NCI-H748 treated with DMSO at 0.1 percent for 48 hours (cell line): Measurements from ENCODE around the gene KIDINS220.

ENCODE experiments used
- DNase-seq: peaks from one replicate; lab custom pipeline; 2025; lab: John Stamatoyannopoulos, UW

Gene KIDINS220

DNA sequence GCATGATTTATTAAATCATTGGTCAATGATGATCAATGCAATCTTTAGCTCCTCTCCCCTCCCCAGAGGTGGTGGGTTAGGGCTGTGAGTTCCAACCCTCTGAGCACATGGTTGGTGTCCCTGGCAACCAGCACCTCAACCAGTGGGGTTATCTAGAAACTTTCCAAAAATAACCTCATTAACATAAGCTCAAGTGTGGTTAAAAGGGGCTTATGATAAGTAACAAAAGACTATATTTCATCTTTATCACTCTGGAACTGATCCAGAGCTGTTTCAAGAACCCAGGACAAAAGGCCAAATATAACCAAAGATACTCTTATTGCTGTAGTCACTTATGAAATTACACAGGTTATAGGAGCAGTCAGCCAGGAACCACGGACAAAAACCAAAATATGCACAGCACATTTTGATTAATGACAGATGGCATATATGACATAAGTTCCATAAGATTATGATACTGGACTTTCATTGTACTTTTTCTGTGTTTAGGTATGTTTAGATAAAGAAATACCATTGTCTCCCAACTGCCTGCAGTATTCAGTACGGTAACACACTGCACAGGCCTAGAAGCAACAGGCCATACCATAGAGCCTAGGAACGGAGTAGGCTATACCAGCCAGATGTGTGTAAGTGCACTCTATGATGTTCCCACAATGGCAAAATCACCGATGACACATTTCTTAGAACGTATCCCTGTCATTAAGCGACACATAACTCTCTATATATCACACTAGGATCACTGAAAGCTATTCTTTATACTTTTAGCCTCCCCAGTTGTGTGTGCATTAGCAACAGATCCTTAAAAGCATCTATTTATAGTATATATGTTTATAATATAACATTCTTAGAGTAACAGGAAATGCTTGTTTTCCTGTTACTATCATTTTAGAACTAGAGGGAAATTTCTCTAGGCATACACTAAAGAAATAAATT is 31.9 kb downstream of the KIDINS220 start:
- no peak for DNase-seq

GRCh38 chr2:8803658-8804379 is 33.6 kb downstream of the KIDINS220 start:
- no peak for DNase-seq

DNA sequence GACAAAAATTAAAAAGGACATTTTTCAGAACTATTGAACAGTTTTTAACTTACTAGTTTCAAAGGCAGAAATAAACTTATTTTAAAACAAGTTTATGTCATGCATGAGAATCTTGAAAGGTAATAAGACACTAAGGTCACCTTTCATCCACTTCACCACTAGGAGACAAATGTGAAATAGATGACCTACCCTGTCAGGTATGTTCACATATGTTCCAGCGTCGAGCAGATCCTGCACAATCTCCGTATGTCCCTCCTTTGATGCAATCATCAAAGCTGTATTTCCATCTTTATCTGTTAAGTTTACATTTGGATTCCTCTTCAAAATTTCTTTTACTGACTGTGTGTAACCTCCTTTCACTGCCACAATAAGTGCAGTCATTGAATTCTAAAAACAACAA is 34.7 kb downstream of the KIDINS220 start:
- no peak for DNase-seq

- DNase-seq, result no peak
Measured at GRCh38 chr2:8800821-8801220, 36.6 kb downstream of the KIDINS220 start.

GRCh38 chr2:8800218-8800617 is 37.2 kb downstream of the KIDINS220 start:
- DNase-seq, result no peak

- no peak for DNase-seq
Measured at GRCh38 chr2:8799004-8799403, 38.4 kb downstream of the KIDINS220 start.

DNA sequence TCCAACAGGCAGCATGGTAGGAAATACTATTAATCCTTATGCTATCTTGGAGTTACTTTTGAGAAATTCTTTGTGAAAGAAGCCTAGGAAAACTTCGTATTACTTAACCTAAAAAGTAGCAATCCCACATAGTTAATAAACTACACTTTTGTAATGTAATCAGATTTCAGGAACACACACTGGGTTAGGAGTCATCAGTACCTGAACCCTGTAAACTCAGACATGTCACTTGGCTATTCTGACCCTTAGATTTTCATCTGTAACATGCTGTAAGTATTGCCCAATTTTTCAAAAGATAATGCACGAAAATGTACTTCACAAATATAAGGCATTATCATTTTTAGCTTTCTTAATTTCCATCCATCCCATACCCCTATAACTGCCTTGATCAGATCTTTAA is 39.0 kb downstream of the KIDINS220 start:
- DNase-seq, result no peak

DNA sequence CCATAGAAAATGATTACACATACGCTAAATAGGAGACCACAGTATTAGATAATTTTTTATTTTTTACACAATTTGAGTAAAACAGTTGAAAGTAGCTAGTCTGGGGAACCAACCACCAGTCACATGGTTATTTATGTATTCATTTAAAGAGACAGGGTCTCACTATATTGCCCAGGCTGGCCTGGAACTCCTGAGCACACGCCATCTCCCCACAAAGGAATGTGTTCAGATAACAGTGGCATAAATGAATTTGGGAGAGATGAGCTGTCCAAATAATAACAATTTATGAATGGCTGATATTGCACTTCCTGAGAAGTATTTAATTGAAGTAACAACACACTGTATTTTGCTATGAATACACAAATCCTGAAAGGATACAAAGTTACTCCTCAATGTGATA is 39.7 kb downstream of the KIDINS220 start:
- no peak for DNase-seq

- DNase-seq, result no peak
Measured at GRCh38 chr2:8796878-8797550, 40.4 kb downstream of the KIDINS220 start.

GRCh38 chr2:8796315-8796848 is 41.0 kb downstream of the KIDINS220 start:
- DNase-seq, result no peak

GRCh38 chr2:8794923-8795825 is 42.2 kb downstream of the KIDINS220 start:
- no peak for DNase-seq

GRCh38 chr2:8790739-8791162 is 46.7 kb downstream of the KIDINS220 start:
- DNase-seq, result no peak

DNA sequence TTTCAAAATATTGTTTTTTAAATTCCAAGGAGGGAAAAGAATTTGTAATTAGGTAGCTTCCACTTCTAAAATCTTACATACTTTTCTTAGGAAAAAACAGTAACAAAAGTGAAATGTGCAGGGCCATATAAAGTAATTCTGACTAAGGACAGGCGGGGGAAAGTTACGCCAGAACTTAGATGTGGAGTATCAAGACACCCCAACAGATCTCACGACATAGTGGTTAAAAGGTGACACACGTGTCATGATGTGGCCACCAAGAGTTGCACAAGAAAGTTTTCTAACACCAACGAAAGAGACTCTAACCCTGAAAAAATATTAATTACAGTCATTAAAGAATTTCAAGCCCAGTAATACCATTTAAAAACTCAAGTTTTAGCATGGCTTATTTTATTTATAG is 51.0 kb downstream of the KIDINS220 start:
- DNase-seq, result no peak

DNA sequence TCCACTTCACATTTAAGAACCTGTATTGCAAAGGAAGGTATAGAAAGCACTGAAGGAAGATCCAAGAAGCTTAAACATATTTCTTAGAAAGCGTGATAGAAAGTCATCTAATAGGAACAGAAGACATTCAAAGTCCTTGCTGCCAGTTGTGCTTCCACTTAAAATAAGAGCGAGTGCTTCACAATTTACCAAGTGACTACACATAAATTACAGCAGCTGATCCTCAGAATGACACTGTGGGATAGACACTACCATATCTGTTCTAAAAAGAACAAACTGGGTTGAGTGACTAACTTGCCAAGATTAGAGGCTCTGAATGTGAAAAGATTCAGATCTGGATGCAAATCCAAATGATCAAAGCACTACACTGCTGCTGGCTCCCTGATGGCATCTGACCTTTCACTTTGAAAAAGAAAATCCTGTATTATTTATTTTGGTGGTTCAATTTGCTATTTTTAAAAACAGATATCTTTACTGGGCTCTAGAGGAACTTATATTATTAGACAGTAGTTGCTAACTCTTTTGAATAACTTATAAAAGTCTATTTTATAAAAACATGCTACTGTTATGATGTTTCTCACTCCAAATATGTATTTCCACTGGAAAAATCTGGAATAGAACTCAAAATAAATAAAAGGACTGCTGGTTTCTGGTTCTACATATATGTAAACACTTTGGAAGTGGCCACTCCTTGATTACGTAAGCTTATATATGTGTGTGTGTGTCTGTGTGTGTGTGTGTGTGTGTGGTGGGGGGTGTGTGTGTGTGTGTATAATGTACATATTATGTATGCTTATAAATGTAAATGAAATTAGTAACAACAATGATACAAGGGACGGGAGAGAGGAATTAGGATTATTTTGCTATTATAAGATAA is 57.4 kb downstream of the KIDINS220 start:
- DNase-seq, result no peak

DNA sequence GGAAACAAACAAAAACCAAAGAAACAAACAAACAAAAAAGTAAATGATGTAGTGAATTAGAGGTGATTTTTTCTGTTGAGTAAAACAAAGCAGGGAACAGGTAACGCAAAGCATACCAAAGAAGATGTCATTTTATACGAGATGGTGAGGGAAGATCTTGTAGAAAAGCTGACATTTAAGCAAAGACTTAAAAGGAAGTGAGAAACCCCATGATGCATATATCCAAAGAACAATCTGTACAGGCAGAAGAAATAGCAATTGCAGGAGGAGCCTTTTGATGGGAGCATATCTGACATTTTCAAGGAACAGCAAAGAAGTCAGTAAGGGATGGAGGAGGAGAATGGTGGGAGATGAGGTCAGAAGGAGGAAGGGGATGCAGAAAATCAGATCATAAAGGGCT is 63.0 kb downstream of the KIDINS220 start:
- no peak for DNase-seq

DNA sequence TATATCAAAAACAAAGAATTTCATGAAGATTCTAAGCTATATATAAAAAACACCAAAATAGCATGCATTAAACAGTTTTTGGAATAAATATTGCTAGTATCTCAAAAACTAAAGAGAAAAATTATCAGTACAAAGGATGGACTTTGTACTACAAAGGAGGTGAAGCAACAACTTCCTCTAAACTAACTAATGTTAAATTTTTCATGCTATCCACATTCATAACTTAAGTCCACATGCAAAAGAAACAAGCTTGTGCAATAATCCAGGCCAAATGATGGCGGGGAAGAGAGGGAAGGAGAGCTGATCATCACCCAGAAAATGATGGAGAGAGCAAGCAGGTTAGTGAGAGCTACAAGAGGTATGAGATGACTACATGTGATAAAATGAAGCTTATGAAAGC is 70.1 kb downstream of the KIDINS220 start:
- peak; percentile 79 for DNase-seq

DNA sequence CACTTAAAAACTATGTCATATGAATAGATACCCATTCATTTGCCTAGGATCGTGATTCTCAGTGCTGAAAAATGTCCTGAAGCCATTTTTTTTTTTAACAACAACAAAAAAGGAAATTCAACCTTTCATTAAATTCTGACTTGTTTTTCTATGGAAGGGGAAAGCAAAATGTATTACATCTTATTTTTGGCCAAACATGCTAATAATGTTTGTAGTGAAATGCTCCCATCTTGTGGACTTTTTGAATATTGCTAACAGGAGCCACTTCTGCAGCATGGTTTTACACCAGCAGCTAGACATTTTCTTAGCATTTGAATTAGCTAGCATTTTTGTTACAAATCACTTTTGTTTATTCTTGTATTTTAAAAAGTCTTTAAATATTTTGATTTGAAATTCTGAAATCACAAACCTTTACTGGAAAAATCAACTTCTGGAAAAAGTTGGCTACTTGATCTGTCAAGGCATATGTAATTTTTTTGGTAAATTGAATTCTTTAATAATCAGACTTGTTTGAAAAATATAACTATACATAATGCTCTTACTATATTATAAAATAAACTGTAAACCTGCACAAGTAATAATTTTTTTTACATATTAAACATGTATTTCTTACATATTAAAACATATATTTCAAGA is 75.8 kb downstream of the KIDINS220 start:
- DNase-seq, result peak; percentile 52

DNA sequence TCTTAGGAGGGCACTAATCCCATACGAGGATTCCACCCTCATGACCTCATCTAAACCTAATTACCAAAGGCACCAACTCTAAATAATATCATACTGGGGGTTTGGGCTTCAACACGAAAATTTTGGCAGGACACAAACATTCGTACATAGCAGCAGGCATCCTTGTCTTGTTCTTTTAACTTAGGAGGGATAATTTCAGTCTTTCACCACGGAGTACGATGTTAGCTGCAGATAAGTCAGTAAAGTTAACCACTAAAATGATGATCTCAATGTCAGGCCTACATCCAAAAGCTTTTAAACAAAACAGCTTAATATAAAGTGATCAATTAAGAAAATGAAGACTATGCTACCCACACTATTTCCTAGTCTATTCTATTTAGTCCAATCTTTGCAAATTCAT is 80.7 kb downstream of the KIDINS220 start:
- DNase-seq, result no peak

DNA sequence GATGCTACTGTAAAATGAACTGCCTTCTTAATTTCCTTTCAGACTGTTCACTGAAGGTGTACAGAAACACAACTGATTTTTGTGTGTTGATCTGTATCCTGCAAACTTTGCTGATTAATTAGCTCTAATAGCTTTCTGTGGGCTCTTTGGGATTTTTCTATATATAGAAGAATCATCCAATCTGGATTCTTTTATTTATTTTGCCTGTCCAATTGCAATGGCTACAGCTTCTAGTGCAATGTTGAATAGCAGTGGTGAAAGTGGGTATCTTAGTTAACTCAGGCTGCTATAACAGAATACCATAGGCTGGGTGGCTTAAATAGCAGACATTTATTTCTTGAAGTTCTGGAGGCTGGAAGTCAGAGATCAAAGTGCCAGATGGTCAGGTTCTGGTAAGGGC is 81.2 kb downstream of the KIDINS220 start:
- DNase-seq, result no peak
